Esophagus (tissue), 2 donors: ENCODE results near the gene ANKRD9. TPM values are rescaled to one million over a fixed set of nuclear protein-coding genes. Genes with fewer than 3 reads are reported as not detected.
"Not testable (repeated sequence)": the region's sequence is repeated elsewhere in the genome, so short reads cannot be mapped to it uniquely, and the experiment has no call there.

ENCODE experiments used
- H3K27ac ChIP-seq, 2 donors: one replicate each; pipeline ENCODE4 v1.5.1; 2013; ENCODE audit warnings: low read depth in 2 of 2, mild to moderate bottlenecking in 2 of 2, inconsistent platforms in 1 of 2, low read length in 1 of 2, moderate library complexity in 1 of 2
- H3K27me3 ChIP-seq, 2 donors: one replicate each; pipeline ENCODE4 v1.6.1; 2013; ENCODE audit warnings: low read length in 2 of 2, control low read depth in 1 of 2, mild to moderate bottlenecking in 1 of 2; ENCODE audit not compliant: insufficient read depth in 2 of 2, control insufficient read depth in 1 of 2
- H3K36me3 ChIP-seq, 2 donors: one replicate each; pipeline ENCODE4 v1.6.1; 2013; ENCODE audit warnings: low read length in 1 of 2; ENCODE audit not compliant: control insufficient read depth in 2 of 2, insufficient read depth in 2 of 2
- H3K4me1 ChIP-seq, 2 donors: one replicate each; pipeline ENCODE4 v1.6.1; 2013; ENCODE audit warnings: low read length in 1 of 2; ENCODE audit not compliant: control insufficient read depth in 2 of 2, insufficient read depth in 2 of 2
- H3K4me3 ChIP-seq, 2 donors: one replicate each; pipeline ENCODE4 v1.5.1; 2013; ENCODE audit warnings: low read length in 2 of 2, mild to moderate bottlenecking in 2 of 2, low read depth in 1 of 2, moderate library complexity in 1 of 2
- H3K9me3 ChIP-seq, 2 donors: one replicate each; pipeline ENCODE4 v1.6.1; 2013; ENCODE audit warnings: mild to moderate bottlenecking in 2 of 2, low read depth in 1 of 2, low read length in 1 of 2, moderate library complexity in 1 of 2; ENCODE audit not compliant: control insufficient read depth in 2 of 2, insufficient read depth in 1 of 2
- WGBS, 2 donors: extraction: QIAGEN DNeasy Blood & Tissue Kit; methylation state at CpG; one replicate each; pipeline ENCODE4 v1.1.7; 2013; 5-methylcytosine and 5-hydroxymethylcytosine counted together
- polyA plus RNA-seq, 2 donors: library from polyadenylated mRNA; stranded (reverse); fragments of 200-250 nt; gene quantifications; one replicate each; pipeline ENCODE4 v1.2.3, GENCODE V29; 2013
- donor health status: healthy with polysubstance abuse.
- donor health status: Bipolar disorder and iron deficiency.

ANKRD9 gene
- polyA plus RNA-seq, 2 donors = 12.5 to 12.9 TPM

- H3K4me1 ChIP-seq = peaks cover 3 to 15% of the 10 kb centered on the region in 2 donors
- 47 to 48% methylated on average over 29 of the region's 29 CpGs for WGBS, 2 donors
- H3K36me3 ChIP-seq = no peaks in the 10 kb centered on the region
- peak overlapping the region in 1 of 2 donors; percentile 36 for H3K4me3 ChIP-seq
- H3K27ac ChIP-seq = peak overlapping the region; percentile 42 to 92
- H3K27me3 ChIP-seq = peaks cover 0 to 5% of the 10 kb centered on the region in 2 donors
- H3K9me3 ChIP-seq = peaks cover 0 to 3% of the 10 kb centered on the region in 2 donors
Observed at GRCh38 chr14:102545461-102546265, 36.1 kb upstream of the ANKRD9 start.

DNA sequence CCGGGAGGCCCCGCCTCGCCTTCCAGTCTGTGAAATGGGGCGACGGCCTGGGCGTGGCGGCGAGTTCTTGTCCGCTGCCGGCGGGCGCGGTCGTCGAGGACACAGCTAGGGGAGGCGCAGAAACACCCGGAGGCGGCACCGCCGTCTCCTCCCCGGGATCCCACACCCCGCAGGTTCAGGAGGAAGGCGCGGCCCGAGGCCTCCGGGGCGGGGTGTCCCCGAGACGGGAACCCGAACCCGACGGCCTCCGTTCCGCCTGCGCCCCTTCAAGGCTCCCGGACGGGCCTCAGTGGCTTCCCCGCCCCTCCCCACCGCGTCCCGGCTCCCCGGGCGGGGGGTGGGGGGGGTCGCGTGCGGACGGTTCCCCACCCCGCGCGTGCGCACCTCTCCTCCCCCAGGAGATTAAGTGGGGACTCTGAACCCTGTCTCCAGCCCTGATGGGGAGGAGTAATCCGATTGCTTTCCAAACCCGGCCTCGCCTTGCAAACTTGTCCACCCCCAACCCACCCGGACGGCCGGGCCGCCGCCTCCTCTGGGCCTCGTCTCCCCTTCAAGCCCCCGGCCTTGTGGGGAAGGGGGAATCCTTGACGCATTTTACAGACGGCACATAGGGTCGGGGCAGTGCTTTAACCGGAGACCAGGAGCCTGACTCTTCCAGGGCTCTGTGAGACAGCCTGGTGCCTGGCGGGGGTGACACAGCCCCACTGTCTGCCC lies 35.3 kb upstream of the ANKRD9 start:
- Histone ChIP-seq H3K27ac (peak overlapping the region; percentile 64 to 92), H3K4me3 (peak overlapping the region; percentile 18 to 36), H3K9me3 (peaks cover 0 to 3% of the 10 kb centered on the region in 2 donors), H3K36me3 (no peaks in the 10 kb centered on the region), H3K27me3 (peaks cover 0 to 5% of the 10 kb centered on the region in 2 donors), H3K4me1 (peaks cover 3 to 15% of the 10 kb centered on the region in 2 donors)
- WGBS, 2 donors = 9% methylated on average over 62 to 66 of the region's 66 CpGs

GRCh38 chr14:102544046-102544746 lies 34.6 kb upstream of the ANKRD9 start:
- WGBS, 2 donors = 15 to 21% methylated on average over 42 to 43 of the region's 43 CpGs
- Histone ChIP-seq H3K27me3 (peaks cover 0 to 5% of the 10 kb centered on the region in 2 donors), H3K4me3 (peak overlapping the region; percentile 18 to 36), H3K27ac (peak overlapping the region; percentile 64 to 92), H3K4me1 (peaks cover 3 to 15% of the 10 kb centered on the region in 2 donors), H3K9me3 (peaks cover 0 to 3% of the 10 kb centered on the region in 2 donors), H3K36me3 (no peaks in the 10 kb centered on the region)

DNA sequence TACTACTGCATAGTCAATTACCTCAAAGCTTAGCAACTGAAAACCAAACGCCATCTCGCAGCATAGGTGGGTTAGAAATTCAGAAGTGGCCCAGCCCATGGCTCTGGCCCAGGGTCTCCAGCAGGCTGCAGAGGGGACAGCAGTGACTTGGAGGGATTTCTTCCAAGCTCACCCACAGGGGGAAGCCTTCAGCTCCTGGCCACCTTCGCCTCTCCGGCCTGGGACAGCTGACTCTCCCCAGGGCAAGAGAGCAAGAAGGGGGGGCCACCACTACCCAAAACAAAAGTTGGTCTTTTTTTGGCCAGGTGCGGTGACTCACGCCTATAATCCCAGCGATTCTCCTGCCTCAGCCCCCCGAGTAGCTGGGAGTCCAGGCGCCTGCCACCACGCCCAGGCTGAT lies 32.2 kb upstream of the ANKRD9 start:
- Histone ChIP-seq H3K4me1 (peaks cover 3 to 15% of the 10 kb centered on the region in 2 donors), H3K4me3 (no peak overlapping the region), H3K27ac (no peak overlapping the region), H3K36me3 (no peaks in the 10 kb centered on the region), H3K9me3 (no peaks in the 10 kb centered on the region), H3K27me3 (peaks cover 0 to 5% of the 10 kb centered on the region in 2 donors)
- 79 to 82% methylated on average over 10 of the region's 10 CpGs for WGBS, 2 donors

GRCh38 chr14:102541029-102541491 lies 31.5 kb upstream of the ANKRD9 start:
- H3K27ac ChIP-seq, H3K36me3 ChIP-seq, H3K9me3 ChIP-seq, H3K27me3 ChIP-seq, H3K4me3 ChIP-seq: not testable (repeated sequence)
- peaks cover 3 to 15% of the 10 kb centered on the region in 2 donors for H3K4me1 ChIP-seq
- WGBS, 2 donors = 89 to 93% methylated on average over 14 of the region's 14 CpGs

DNA sequence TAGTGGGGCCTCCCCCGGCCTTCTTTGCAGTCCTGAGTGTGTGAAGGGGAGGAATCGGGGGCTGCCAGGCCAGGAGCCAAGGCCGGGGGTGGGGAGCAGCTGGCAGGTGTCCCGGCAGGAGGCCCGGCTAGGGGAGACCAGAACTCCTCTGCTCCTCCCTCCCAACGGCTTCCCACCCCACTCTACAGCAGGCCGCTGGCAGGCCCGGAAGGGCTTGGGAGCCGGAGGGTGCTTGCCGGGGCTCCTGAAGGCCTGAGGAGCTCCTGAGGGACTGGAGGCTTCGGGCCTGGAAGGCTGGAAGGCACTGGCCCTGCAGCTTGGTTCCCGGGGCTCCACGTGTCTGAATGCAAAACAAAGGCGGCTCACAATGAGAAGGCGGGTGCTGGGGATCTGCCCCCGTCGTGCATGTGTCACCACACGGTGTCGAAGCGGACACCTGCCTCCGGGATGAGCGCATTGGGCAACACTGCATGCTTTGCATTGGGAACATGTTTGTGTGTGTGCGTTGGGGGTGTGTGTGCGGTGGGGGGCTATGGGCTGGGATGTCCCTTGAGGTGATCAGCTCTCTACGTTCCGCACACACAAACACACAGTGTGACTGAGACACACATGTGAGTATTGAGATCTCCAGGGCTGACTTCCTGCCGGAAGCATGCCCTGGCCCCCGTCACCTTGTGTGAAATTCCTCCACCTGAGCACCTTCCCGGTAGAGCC lies 30.9 kb upstream of the ANKRD9 start:
- Histone ChIP-seq H3K27me3 (no peaks in the 10 kb centered on the region), H3K9me3 (no peaks in the 10 kb centered on the region), H3K4me1 (peaks cover 0 to 10% of the 10 kb centered on the region in 2 donors), H3K27ac (no peak overlapping the region), H3K4me3 (no peak overlapping the region), H3K36me3 (no peaks in the 10 kb centered on the region)
- 56 to 60% methylated on average over 29 of the region's 29 CpGs for WGBS, 2 donors

- Histone ChIP-seq H3K4me1 (peaks cover 0 to 10% of the 10 kb centered on the region in 2 donors), H3K9me3 (no peaks in the 10 kb centered on the region), H3K27ac (no peak overlapping the region), H3K36me3 (no peaks in the 10 kb centered on the region), H3K27me3 (no peaks in the 10 kb centered on the region), H3K4me3 (no peak overlapping the region)
- 50 to 56% methylated on average over 16 to 17 of the region's 17 CpGs for WGBS, 2 donors
Observed at GRCh38 chr14:102539544-102540314, 30.2 kb upstream of the ANKRD9 start.

DNA sequence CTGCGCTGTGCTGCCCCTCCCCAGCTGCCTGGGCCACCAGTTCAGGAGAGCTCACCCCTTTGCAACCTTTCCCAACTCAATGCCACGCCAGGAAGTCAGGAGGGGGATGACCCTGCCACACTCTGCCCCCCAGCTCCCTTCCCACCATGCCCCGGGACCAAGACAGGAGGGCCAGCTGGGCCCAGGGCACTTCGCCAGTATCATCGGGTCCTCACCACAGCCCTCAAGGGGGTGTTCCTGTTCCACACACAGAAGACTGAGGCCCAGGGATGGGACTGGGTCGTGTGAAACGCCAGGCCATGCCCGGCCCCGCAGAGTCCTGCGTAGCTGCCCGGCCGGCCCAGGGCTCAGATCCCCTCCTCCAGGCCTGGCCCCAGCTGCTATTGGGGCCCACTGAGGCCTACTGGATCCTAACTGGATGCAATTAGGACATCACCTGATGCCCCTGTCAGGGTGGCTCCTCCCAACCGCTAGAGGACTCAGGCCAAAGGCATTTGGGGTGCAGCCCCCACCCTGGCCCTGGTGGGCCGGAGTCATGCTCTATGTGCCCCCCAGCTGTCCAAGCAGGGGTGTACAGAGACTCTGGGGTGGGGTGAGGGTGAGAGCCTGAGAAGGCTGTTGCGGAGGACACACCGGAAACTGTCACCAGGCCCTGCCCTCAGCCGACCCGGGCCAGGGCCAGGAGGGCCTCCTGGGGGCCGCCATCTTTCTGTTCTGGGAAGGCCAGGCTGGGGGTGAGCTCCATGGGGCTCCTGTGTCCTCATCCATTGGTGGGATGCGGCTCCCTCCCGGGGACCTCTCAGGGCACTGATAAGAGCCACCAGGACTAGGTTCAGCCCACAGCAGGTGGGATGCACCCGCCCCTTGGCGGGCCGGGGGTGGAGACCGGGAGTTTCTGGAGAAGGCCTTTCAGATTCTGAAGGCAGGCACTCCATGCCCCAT lies 29.3 kb upstream of the ANKRD9 start:
- Histone ChIP-seq H3K27ac (no peak overlapping the region), H3K9me3 (no peaks in the 10 kb centered on the region), H3K4me3 (no peak overlapping the region), H3K4me1 (peaks cover 0 to 4% of the 10 kb centered on the region in 2 donors), H3K36me3 (no peaks in the 10 kb centered on the region), H3K27me3 (no peaks in the 10 kb centered on the region)
- 78 to 79% methylated on average over 25 of the region's 25 CpGs for WGBS, 2 donors
